Neural cell (in vitro differentiated cells): ENCODE results near the gene NCK2. TPM values are rescaled to one million over a fixed set of nuclear protein-coding genes. Genes with fewer than 3 reads are reported as not detected.

Source experiments
- H2AFZ ChIP-seq: fragments of 200-600, 300-800 bp; sonication (generic), shearing (Covaris generic); 2 replicates; pipeline ENCODE4 v1.6.0; 2014; ENCODE audit warnings: low read depth, mild to moderate bottlenecking, antibody characterized with exemption, low read length, moderate library complexity
- H3F3A ChIP-seq: fragments of 200-600 bp; shearing (Covaris generic); 2 replicates; pipeline ENCODE4 v1.6.1; 2016; ENCODE audit warnings: mild to moderate bottlenecking, moderate library complexity, mixed read lengths, antibody characterized with exemption, low read length; ENCODE audit not compliant: insufficient read depth, poor library complexity, severe bottlenecking
- H3K27ac ChIP-seq: fragments of 200-600, 300-800 bp; sonication (generic), shearing (Covaris generic); 2 replicates; pipeline ENCODE4 v1.5.1; 2014; ENCODE audit warnings: mild to moderate bottlenecking, low read length, moderate library complexity
- H3K27me3 ChIP-seq: fragments of 300-800, 200-600 bp; sonication (generic), shearing (Covaris generic); 2 replicates; pipeline ENCODE4 v1.6.0; 2014; ENCODE audit warnings: mild to moderate bottlenecking, low read depth, low read length, moderate library complexity; ENCODE audit not compliant: insufficient read depth
- H3K36me3 ChIP-seq: fragments of 300-800, 200-600 bp; sonication (generic), shearing (Covaris generic); 2 replicates; pipeline ENCODE4 v1.5.1; 2014; ENCODE audit warnings: mild to moderate bottlenecking, antibody characterized with exemption, low read length, moderate library complexity; ENCODE audit not compliant: insufficient read depth
- H3K4me2 ChIP-seq: fragments of 300-800, 200-600 bp; sonication (generic), shearing (Covaris generic); 2 replicates; pipeline ENCODE4 v1.6.0; 2014; ENCODE audit warnings: mild to moderate bottlenecking, low read length
- H3K4me3 ChIP-seq: fragments of 300-800, 200-600 bp; sonication (generic), shearing (Covaris generic); 2 replicates; pipeline ENCODE4 v1.5.1; 2014; ENCODE audit warnings: mild to moderate bottlenecking, low read length, moderate library complexity
- H3K79me2 ChIP-seq: fragments of 200-600 bp; shearing (Covaris generic); replicated peaks from 2 replicates; pipeline ENCODE4 v1.6.0; 2014; ENCODE audit warnings: mild to moderate bottlenecking, low read length, moderate library complexity; ENCODE audit not compliant: insufficient read depth
- H3K9ac ChIP-seq: fragments of 300-800, 200-600 bp; sonication (generic), shearing (Covaris generic); 2 replicates; pipeline ENCODE4 v1.6.1; 2016; ENCODE audit warnings: mild to moderate bottlenecking, low read length, mixed read lengths
- H3K9me2 ChIP-seq: fragments of 200-600 bp; shearing (Covaris generic); 2 replicates; pipeline ENCODE4 v1.6.1; 2016; ENCODE audit warnings: mild to moderate bottlenecking, low read length, mixed read lengths; ENCODE audit not compliant: insufficient read depth
- H3K9me3 ChIP-seq: fragments of 200-600, 300-800 bp; sonication (generic), shearing (Covaris generic); 2 replicates; pipeline ENCODE4 v1.6.1; 2016; ENCODE audit warnings: mild to moderate bottlenecking, mixed run types, low read length, moderate library complexity, mixed read lengths
- H4K20me1 ChIP-seq: fragments of 200-600 bp; shearing (Covaris generic); 2 replicates; pipeline ENCODE4 v1.6.1; 2016; ENCODE audit warnings: mild to moderate bottlenecking, mixed run types; ENCODE audit not compliant: insufficient read depth
- EP300 ChIP-seq: fragments of 450-650 bp; conservative IDR thresholded peaks from 2 replicates; pipeline ENCODE4 v1.6.1; 2014; ENCODE audit warnings: antibody characterized with exemption, mild to moderate bottlenecking, moderate library complexity; ENCODE audit not compliant: poor library complexity, severe bottlenecking
- EZH2 ChIP-seq: fragments of 200-600, 300-800 bp; shearing (Covaris generic), sonication (generic); IDR thresholded peaks from 2 replicates; pipeline ENCODE4 v1.6.1; 2014; ENCODE audit warnings: antibody characterized with exemption, low read length, borderline replicate concordance, mild to moderate bottlenecking; ENCODE audit not compliant: insufficient read depth, poor library complexity, severe bottlenecking
- MXI1 ChIP-seq: fragments of 450-650 bp; conservative IDR thresholded peaks from 2 replicates; pipeline ENCODE4 v1.6.1; 2014; ENCODE audit warnings: antibody characterized with exemption, mild to moderate bottlenecking; ENCODE audit not compliant: poor library complexity, severe bottlenecking
- POLR2AphosphoS5 ChIP-seq: IDR thresholded peaks from 2 replicates; pipeline ENCODE4 v1.6.1; 2012
- RAD21 ChIP-seq: fragments of 450-650 bp; conservative IDR thresholded peaks from 2 replicates; pipeline ENCODE4 v1.6.1; 2014; ENCODE audit warnings: antibody characterized with exemption, mild to moderate bottlenecking, moderate library complexity
- SMC3 ChIP-seq: fragments of 450-650 bp; conservative IDR thresholded peaks from 2 replicates; pipeline ENCODE4 v1.6.1; 2014; ENCODE audit warnings: antibody characterized with exemption, mild to moderate bottlenecking, moderate library complexity; ENCODE audit not compliant: poor library complexity
- TAF1 ChIP-seq: IDR thresholded peaks from 2 replicates; pipeline ENCODE4 v1.6.1; 2012; ENCODE audit warnings: low read depth
- polyA plus RNA-seq: library from polyadenylated mRNA; depleted of rRNA; stranded (reverse); fragments of >200 nt; gene quantifications from 2 replicates; pipeline ENCODE4 v1.2.3, GENCODE V29; 2014
- TF ChIP-seq, protein P1 (sequence below): fragments of 450-650 bp; IDR thresholded peaks from 2 replicates; pipeline ENCODE4 v1.5.1; 2014; ENCODE audit warnings: antibody characterized with exemption, mild to moderate bottlenecking, moderate library complexity; ENCODE audit not compliant: poor library complexity, severe bottlenecking
- TF ChIP-seq, protein P2 (sequence below): IDR thresholded peaks from 2 replicates; pipeline ENCODE4 v1.6.1; 2012; ENCODE audit warnings: borderline replicate concordance

The NCK2 gene
- polyA plus RNA-seq, 1 donor from 2014 or later: 49.4 TPM

DNA sequence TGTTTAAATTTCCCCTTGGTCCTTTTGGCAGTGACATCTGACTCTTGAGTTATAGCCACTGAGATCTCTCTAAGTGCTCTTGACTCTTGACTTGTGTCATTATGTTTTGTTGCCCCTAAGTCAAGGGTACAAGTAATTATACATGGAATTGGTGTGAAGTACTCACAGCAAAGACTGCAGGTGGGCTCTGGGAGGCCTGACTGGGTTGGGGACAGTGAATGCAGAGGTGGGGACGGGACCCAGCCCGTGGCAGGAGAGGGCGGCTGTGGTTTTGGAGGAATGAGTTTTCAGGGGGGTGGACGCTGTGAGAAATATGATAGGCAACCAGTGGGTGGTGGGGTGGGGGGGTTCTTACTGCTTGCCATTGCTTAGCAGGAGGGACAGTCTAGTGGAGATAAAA, 97.8 kb downstream of the NCK2 start:
- Histone ChIP-seq H3K27ac (no peak overlapping the region), H3F3A (no peaks in the 10 kb centered on the region), H3K4me3 (no peak overlapping the region), H2AFZ (no peak overlapping the region), H3K36me3 (no peaks in the 10 kb centered on the region), H3K9me3 (no peaks in the 10 kb centered on the region), H4K20me1 (no peaks in the 10 kb centered on the region), H3K27me3 (no peaks in the 10 kb centered on the region), H3K9ac (no peak overlapping the region), H3K4me2 (no peak overlapping the region), H3K79me2 (peaks cover 27% of the 10 kb centered on the region), H3K9me2 (no peaks in the 10 kb centered on the region)
- no peak for TF ChIP-seq EZH2
- TF ChIP-seq, protein P1, sequence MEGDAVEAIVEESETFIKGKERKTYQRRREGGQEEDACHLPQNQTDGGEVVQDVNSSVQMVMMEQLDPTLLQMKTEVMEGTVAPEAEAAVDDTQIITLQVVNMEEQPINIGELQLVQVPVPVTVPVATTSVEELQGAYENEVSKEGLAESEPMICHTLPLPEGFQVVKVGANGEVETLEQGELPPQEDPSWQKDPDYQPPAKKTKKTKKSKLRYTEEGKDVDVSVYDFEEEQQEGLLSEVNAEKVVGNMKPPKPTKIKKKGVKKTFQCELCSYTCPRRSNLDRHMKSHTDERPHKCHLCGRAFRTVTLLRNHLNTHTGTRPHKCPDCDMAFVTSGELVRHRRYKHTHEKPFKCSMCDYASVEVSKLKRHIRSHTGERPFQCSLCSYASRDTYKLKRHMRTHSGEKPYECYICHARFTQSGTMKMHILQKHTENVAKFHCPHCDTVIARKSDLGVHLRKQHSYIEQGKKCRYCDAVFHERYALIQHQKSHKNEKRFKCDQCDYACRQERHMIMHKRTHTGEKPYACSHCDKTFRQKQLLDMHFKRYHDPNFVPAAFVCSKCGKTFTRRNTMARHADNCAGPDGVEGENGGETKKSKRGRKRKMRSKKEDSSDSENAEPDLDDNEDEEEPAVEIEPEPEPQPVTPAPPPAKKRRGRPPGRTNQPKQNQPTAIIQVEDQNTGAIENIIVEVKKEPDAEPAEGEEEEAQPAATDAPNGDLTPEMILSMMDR: no peak
- no peak for TF ChIP-seq POLR2AphosphoS5
- TF ChIP-seq MXI1: no peak
- TF ChIP-seq SMC3: no peak

DNA sequence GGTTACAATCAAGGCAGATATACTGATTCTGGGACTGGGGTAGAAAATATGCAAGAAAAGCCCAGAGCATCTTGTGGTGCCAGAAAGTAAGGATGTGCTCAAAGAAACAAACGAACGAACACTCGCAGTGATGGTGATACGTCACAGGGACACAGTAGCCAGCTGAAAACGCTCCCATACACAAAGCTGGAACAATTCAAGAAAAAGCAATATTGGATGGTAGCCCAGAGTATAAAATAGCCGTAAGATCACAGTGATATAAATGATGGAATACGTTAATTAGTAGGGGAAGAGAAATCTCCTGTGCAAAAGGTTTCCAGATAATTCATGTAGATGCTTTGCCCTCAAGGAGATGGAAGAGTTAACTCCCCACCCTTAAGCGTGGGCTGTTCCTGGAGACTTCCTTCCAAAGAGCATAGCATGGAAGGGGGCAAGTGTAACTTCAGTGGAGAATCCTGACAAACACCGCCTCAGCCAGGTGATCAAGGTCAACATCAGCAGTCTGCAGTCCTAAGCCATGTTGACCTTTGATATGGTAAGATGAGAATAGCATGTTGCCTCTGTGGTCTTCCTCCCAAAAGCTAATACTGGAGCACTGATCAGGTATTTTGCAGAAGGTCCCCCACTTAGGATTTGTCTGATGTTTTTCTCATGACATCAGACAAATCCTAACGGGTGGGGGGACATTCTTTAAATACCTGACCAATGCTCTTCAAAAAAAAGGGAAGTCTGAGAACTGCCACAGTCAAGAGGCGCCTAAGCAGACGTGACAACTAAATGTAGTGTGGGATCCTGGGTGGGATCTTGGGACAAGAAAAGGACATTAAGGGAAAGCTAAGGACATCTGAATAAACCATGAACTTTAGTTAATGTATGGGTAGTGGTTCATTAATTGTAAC, 99.0 kb downstream of the NCK2 start:
- Histone ChIP-seq H3K4me2 (no peak overlapping the region), H3K9me3 (no peaks in the 10 kb centered on the region), H3F3A (no peaks in the 10 kb centered on the region), H4K20me1 (no peaks in the 10 kb centered on the region), H3K36me3 (no peaks in the 10 kb centered on the region), H3K27me3 (no peaks in the 10 kb centered on the region), H3K9me2 (no peaks in the 10 kb centered on the region), H2AFZ (no peak overlapping the region), H3K27ac (no peak overlapping the region), H3K4me3 (no peak overlapping the region), H3K9ac (no peak overlapping the region), H3K79me2 (peaks cover 15% of the 10 kb centered on the region)
- TF ChIP-seq, protein P1: no peak
- TF ChIP-seq MXI1: no peak
- TF ChIP-seq EP300: no peak
- TF ChIP-seq, protein P2, sequence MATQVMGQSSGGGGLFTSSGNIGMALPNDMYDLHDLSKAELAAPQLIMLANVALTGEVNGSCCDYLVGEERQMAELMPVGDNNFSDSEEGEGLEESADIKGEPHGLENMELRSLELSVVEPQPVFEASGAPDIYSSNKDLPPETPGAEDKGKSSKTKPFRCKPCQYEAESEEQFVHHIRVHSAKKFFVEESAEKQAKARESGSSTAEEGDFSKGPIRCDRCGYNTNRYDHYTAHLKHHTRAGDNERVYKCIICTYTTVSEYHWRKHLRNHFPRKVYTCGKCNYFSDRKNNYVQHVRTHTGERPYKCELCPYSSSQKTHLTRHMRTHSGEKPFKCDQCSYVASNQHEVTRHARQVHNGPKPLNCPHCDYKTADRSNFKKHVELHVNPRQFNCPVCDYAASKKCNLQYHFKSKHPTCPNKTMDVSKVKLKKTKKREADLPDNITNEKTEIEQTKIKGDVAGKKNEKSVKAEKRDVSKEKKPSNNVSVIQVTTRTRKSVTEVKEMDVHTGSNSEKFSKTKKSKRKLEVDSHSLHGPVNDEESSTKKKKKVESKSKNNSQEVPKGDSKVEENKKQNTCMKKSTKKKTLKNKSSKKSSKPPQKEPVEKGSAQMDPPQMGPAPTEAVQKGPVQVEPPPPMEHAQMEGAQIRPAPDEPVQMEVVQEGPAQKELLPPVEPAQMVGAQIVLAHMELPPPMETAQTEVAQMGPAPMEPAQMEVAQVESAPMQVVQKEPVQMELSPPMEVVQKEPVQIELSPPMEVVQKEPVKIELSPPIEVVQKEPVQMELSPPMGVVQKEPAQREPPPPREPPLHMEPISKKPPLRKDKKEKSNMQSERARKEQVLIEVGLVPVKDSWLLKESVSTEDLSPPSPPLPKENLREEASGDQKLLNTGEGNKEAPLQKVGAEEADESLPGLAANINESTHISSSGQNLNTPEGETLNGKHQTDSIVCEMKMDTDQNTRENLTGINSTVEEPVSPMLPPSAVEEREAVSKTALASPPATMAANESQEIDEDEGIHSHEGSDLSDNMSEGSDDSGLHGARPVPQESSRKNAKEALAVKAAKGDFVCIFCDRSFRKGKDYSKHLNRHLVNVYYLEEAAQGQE: no peak
- TF ChIP-seq POLR2AphosphoS5: no peak
- no peak for TF ChIP-seq SMC3
- no peak for TF ChIP-seq EZH2
- no peak for TF ChIP-seq RAD21
- no peak for TF ChIP-seq TAF1
